ENCODE data around the gene PAQR9. TPM values are rescaled to one million over a fixed set of nuclear protein-coding genes. Genes with fewer than 3 reads are reported as not detected.

PAQR9 gene
- total and polyA plus RNA-seq, 9 of the 15 experiments (the other 6 are each of a cell fraction or from before 2014, with no cell fraction given), result 0.04 to 0.58 (median 0.22) TPM

GRCh38 chr3:143001034-143001368, 37.5 kb upstream of the PAQR9 start (continued):
- TF ChIP-seq MGA (IDR thresholded peaks at IDR 0.05) (no peak), NEUROD1 (IDR thresholded peaks at IDR 0.05; ENCODE audit: borderline replicate concordance, low read depth, low read length, partially characterized antibody) (no peak), HMBOX1 (IDR thresholded peaks at IDR 0.05) (peak; percentile 25; the same call in 1 of the 2 replicates), SUPT5H (IDR thresholded peaks at IDR 0.05) (peak; percentile 87; the same call in 1 of the 2 replicates), ZFX (CRISPR knock-in tag; IDR thresholded peaks at IDR 0.05) (no peak), PKNOX1 (IDR thresholded peaks at IDR 0.05) (no peak; the same call in 1 of the 2 replicates), POLR2H (tag; IDR thresholded peaks at IDR 0.05; ENCODE audit: low read depth) (peak; percentile 86), ZNF184 (CRISPR knock-in tag; IDR thresholded peaks at IDR 0.05) (no peak), BRF1 (IDR thresholded peaks at IDR 0.05; ENCODE audit: borderline replicate concordance, extremely low read depth, insufficient read length) (no peak), DPF2 (IDR thresholded peaks at IDR 0.05) (peak; percentile 48; the same call in 1 of the 2 replicates), ETS2 (tag; IDR thresholded peaks at IDR 0.05; ENCODE audit: borderline replicate concordance, poor library complexity, severe bottlenecking) (no peak), NCOA4 (IDR thresholded peaks at IDR 0.05; ENCODE audit: partially characterized antibody) (no peak), SMAD4 (CRISPR knock-in tag; conservative IDR thresholded peaks at IDR 0.05) (no peak), ZNF395 (CRISPR knock-in tag; IDR thresholded peaks at IDR 0.05) (0 out of 2 replicates have a peak, but pooled peaks have one; percentile 40)

Measured in K562 (cell line).